Measurements from ENCODE around the gene SLC25A38.

SLC25A38 gene

GRCh38 chr3:39385456-39386090 is 2.4 kb downstream of the SLC25A38 start:
- FAIRE-seq (no peak), DNase-seq (ENCODE audit: insufficient read length, low spot score) (no peak)
- TF ChIP-seq POLR2A (IDR thresholded peaks at IDR 0.05; ENCODE audit: low read depth, low read length): no peak

GRCh38 chr3:39386318-39386717 is 3.1 kb downstream of the SLC25A38 start:
- DNase-seq (ENCODE audit: insufficient read length, low spot score): no peak
- no peak for TF ChIP-seq POLR2A (IDR thresholded peaks at IDR 0.05; ENCODE audit: low read depth, low read length)
- FAIRE-seq: no peak

DNA sequence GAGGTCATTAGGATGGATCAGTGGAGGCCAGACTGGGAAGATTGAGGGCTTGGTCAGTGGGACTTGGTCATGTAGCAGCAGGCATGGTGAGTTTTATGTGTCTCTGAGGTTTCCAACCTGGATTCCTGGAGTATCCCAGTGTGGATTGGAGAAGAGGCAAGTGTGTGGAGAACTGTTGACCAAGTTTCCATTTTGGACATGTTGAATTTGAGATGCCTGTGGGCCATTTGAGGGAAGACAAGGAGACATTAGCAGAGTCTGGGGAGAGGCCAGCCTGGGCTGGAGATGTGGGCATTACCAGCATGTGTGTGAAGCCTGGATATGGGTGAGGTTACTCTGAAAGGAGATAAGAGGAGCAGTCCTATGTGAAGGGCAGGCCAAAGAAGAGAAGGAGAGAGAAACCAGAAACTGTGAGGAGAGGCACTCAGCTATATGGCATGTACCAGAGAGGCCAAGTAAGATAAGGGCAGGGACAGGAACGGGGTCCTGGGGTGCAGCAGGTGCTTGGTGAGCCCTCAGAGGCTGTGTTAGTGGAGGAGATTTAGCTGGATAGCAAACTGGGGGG is 4.3 kb downstream of the SLC25A38 start:
- no peak for FAIRE-seq

GRCh38 chr3:39388153-39388552 is 5.0 kb downstream of the SLC25A38 start:
- DNase-seq (ENCODE audit: insufficient read length, low spot score): no peak
- FAIRE-seq: no peak
- no peak for TF ChIP-seq POLR2A (IDR thresholded peaks at IDR 0.05; ENCODE audit: low read depth, low read length)

More for the DNA sequence above, 4.3 kb downstream of the SLC25A38 start:
- TF ChIP-seq POLR2A (IDR thresholded peaks at IDR 0.05; ENCODE audit: low read depth, low read length): no peak
- DNase-seq (ENCODE audit: insufficient read length, low spot score): no peak

DNA sequence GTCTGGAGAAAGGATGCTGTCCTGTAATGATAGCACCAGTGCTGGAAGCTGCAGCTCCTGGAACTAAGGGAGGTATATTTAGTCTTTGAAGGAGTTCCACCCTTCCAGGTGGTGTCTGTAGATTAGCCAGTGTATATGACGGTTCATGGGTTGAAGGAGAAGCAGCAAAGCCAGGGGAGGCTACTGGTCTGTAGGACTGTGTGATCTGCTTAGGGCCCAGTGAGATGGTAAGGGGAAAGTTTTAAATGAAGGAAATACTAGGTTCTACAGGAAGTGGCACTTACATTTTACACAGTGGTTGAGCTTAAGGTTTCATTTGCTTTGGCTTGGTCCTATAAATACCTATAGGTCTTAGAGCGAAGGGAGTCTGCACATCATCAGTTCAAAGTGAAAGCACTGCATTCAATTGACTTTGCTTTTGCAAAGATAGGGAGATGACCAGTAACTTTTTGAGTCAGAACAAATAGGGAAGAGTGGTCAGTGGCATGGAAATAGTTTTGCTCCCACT is 5.6 kb downstream of the SLC25A38 start:
- TF ChIP-seq POLR2A (IDR thresholded peaks at IDR 0.05; ENCODE audit: low read depth, low read length): no peak
- DNase-seq (ENCODE audit: insufficient read length, low spot score) (no peak), FAIRE-seq (no peak)

DNA sequence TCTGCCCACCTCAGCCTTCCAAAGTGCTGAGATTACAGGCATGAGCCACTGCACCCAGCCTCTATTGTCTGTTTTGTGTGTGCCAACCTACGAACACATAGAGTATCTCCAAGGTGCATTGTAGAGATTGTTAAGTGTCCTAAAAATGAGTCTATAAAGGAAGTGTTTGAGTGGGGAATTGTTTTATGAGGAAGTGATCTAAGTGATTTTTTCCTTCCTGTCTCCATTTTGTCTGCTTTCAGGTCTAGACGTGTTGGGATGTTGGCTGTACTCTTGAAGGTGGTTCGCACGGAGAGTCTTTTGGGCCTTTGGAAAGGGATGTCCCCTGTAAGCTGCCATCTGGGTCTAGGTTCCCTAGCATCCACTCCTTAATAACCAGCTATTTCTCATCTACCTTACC is 7.0 kb downstream of the SLC25A38 start:
- no peak for FAIRE-seq
- TF ChIP-seq POLR2A (IDR thresholded peaks at IDR 0.05; ENCODE audit: low read depth, low read length): no peak
- no peak for DNase-seq (ENCODE audit: insufficient read length, low spot score)

- FAIRE-seq (no peak), DNase-seq (ENCODE audit: insufficient read length, low spot score) (no peak)
- no peak for TF ChIP-seq POLR2A (IDR thresholded peaks at IDR 0.05; ENCODE audit: low read depth, low read length)
These were observed 13.5 kb downstream of the SLC25A38 start for GRCh38 chr3:39396690-39397089.

DNA sequence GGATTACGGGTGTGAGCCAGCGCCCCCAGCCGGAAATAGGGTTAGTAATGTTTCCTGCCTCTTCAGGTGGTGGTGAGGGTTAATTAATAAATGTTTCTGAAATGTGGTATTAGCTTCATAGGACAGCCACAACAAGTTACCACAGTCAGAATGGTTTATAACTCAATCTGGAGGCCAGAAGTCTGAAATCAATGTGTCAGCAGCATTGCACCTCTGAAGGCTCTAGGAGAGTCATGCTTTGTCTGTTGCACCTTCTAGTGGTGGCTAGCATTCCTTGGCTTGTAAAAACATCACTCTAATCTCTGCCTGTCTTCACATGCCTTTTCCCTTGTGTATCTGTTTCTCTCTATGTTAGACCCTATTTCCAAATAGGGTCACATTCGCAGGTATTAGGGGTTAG is 15.5 kb downstream of the SLC25A38 start:
- FAIRE-seq (no peak), DNase-seq (ENCODE audit: insufficient read length, low spot score) (no peak)
- no peak for TF ChIP-seq POLR2A (IDR thresholded peaks at IDR 0.05; ENCODE audit: low read depth, low read length)

DNA sequence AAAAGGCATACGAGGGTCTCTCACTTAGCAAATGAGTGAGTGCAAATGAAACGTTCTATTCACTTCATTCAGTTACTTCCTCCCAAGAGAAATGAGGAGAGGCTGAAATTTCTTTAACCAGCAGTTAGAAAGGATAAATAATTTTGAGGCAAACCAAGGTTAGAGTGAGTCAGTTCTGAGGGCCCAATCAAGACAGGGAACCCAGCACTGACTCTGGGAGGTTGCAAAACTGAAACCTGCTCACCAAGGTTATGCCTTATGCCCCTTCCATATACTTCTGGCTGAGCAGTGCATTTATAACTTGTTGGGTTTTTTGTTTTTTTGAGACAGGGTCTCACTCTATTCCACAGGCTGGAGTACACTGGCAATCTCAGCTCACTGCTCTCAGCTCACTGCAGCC is 18.8 kb downstream of the SLC25A38 start:
- FAIRE-seq: no peak
- DNase-seq (ENCODE audit: insufficient read length, low spot score): no peak
- TF ChIP-seq POLR2A (IDR thresholded peaks at IDR 0.05; ENCODE audit: low read depth, low read length): no peak

GRCh38 chr3:39404943-39405686 is 21.9 kb downstream of the SLC25A38 start:
- DNase-seq (ENCODE audit: insufficient read length, low spot score) (no peak), FAIRE-seq (no peak)

GRCh38 chr3:39405687-39406367 is 22.7 kb downstream of the SLC25A38 start:
- DNase-seq (ENCODE audit: insufficient read length, low spot score) (no peak), FAIRE-seq (no peak)
- TF ChIP-seq POLR2A (IDR thresholded peaks at IDR 0.05; ENCODE audit: low read depth, low read length): no peak

More at GRCh38 chr3:39404943-39405686, 21.9 kb downstream of the SLC25A38 start:
- TF ChIP-seq POLR2A (IDR thresholded peaks at IDR 0.05; ENCODE audit: low read depth, low read length): no peak

DNA sequence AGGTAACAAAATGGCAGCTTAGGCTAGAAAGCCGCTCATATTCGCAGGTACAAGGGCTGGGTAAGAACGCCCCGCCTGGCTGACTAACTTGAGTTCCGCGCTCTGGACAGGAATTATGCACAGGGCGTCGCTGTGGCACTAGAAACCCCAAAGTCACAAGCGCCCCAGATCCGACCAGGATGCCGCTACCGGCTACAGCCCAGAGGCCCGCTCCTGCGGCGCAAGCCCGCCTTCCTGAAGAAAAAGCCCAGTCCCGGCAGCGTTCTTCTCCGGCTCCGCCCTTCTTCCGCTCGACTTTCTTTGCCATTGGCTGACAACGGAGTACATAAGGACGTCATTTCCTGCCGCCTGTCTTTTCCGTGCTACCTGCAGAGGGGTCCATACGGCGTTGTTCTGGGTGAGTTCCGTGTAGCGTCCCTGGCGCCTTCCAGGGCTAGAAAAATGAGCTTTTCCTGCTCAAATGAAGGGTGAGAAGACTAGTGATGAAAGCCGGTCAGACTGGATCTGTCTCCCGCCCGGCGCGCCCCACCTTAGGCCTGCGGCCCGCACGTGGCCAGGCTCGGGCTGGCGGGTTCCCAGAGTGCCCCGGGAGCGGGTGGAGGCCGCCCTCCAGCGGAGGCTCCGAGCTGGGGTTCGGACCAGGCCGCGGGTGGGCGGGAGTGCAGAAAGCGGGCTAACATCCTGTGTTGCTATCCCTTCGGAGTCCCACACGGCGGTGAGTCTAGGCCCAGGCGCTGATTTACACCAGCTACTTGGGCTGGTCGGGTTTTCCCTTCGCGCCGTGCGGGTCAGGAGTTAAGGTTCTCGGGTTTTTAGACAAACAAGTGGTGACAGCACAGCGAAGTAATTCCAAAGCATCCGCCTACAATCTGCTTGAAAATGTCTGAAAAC is 23.4 kb downstream of the SLC25A38 start, which contains the start of gene RPSA:
Gene RPSA, plus strand, starts transcription at position 353 of the 891 bp plus-strand sequence. CDS start 934 bp downstream, outside the sequence.
- DNase-seq (ENCODE audit: insufficient read length, low spot score) (peak; percentile 81), FAIRE-seq (peak; percentile 88)
- peak; percentile 87 for TF ChIP-seq POLR2A (IDR thresholded peaks at IDR 0.05; ENCODE audit: low read depth, low read length)

DNA sequence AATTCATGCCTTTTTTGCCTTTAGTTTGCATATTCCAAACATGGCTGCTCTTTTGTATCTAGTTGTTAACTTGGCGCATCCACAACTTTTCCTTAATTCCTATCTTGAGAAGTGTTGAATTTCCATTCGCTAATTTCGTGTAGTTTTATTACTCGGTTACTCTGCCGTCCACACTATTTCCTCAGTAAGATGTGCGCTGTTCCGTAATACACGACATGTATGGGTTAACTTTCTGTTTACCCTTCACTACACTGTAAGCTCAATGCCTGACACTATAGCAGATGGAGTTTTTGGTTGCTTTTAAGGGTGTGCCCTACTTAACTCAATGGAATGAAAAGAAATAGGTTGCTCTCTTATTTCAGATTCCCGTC is 24.1 kb downstream of the SLC25A38 start:
- no peak for DNase-seq (ENCODE audit: insufficient read length, low spot score)
- no peak for FAIRE-seq
- no peak for TF ChIP-seq POLR2A (IDR thresholded peaks at IDR 0.05; ENCODE audit: low read depth, low read length)

All from H54 (cell line).